Astrocyte of the hippocampus (primary cell): ENCODE data around the gene SH3BGR.
A peak's percentile ranks its signal among the peaks of the same experiment; 100 is the strongest.

Experiments used
- DNase-seq: peaks from one replicate; pipeline ENCODE4 v3.0.0; 2011; ENCODE audit warnings: low read depth, low spot score

Gene SH3BGR

GRCh38 chr21:39546522-39546921 is 94.8 kb downstream of the SH3BGR start:
- DNase-seq, result no peak

- no peak for DNase-seq
These were observed 101.1 kb downstream of the SH3BGR start for GRCh38 chr21:39552856-39553255.

DNA sequence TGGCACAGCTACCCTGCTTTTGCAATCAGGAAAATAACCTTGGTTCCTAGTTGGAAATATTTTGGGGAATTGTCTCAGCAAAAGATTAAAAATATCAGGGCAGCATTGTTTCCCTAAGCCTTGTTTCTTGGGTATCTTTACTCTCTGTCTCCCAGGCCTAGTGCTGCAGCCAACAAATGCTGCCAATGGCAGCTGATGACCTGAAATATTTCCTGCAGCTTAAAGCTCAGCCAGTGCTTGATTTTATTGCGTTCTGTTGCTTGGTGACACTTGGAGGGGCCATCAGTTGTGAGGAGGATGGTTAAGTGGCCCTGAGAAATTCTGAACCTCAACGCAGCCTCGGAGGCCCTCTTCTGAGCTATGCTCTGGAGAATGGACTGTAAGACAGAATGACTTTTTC is 101.6 kb downstream of the SH3BGR start:
- DNase-seq, result no peak

DNA sequence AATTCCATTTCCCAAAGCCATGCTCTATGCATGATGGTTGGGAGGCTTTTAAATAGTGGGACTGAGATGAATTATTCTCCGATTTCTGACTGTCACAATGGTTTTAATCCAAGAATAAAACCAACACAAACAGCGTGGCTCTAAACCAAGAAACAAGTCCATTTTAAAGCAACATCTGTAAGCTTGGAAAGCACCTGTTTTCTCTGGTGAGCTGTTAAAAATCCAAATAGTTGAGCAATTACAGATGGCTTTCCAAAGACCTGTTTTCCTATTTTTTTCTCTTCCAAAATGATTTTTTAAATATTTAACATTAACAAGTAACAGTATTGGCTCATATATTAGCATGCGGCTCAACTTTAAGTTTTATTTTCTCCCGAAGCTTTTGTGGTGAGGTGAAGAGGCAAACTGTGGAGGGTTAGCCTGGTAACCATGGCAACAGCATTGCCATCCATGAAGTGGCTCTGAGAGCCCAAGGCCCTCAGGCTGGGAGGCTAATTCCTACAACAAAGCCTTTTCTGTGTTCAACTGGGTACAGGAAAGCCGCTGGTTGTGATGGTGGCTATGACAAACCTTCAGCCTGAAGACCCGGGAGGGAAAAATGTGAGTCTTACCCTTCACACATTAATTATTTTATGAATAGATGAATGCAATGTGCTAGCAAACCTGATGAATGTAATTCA is 104.3 kb downstream of the SH3BGR start:
- peak; percentile 49 for DNase-seq

DNA sequence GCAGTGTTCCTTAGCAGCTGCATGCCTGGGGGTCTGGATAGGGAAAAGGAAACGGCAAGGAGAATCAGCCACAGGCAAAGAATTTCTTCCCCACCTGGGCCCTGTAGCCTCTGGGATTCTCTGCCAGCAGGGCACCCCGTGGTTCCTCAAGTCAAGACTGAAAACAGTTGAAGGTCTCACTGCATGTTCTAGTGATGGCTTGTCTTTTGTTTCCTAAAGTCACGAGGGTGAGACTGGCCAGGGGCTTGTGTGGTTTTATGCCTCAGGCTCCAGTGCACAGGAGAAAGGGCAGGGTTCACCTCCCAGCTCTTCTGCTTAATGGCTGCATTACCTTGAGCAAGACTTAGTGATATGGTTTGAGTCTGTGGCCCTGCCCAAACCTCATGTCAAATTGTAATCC is 107.7 kb downstream of the SH3BGR start:
- DNase-seq, result no peak

DNA sequence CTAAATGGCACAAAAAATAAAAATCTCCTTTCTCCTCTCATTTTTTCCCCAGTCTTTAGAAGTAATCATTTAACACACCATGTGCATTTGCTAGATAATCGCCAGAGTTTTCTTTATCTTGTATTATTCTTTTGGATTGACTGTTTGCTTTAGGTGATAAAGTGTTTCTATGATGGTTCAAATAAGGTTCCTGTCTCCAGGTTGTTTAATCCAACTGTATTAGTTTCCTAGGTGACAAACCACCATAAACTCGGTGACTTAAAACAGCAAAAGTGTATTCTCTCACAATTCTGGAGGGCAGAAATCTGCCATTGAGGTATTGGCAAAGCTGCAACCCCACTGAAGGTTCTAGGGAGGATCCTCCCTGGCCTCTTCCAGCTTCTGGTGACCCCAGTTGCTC is 109.4 kb downstream of the SH3BGR start:
- DNase-seq, result no peak

DNA sequence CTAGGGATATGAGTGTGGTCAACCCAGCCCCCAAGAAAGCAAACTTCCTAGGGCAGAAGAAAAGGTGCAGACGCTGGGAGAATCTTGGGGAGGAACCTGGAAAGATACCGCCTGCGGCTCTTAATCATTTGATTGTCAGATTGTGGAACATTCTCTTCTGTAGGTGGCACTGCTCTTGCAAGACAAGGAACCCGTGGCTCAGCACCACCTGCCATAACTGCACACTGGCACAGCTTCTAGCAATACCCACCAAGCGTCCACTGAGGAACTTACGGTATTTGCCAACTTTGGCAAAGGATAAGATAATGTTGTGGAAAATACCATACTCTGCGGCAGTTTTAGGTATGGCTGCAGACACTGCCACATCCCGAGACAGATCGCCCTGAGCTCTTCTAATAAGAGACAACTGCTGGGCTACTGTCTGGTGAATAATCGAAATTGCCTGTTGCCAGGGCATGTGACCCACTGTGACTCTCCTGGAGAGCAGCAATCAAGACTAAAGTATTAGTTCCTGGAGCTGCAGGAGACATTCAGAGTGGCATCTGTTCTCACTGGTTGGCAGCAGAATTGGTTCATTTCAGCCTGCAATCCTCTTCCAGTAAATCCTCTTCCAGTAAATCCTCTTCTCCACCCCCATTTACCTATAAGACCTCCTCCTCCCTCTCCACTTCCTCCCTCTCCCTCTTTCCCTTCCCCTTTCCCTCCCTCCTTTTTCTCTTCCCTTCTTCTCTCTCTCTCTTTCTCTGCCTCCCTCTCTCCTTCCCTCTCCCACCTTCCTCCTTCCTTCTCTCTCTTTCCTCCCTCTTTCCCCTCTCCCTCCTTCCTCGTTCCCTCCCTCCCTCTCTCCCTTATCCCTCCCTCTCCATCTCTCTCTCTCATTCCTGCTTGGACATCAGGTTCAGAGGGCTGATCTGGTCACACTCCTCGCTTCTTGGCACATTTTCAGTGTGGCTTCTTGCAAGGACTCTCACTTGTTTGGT is 111.3 kb downstream of the SH3BGR start:
- no peak for DNase-seq

GRCh38 chr21:39564200-39564599 is 112.4 kb downstream of the SH3BGR start:
- DNase-seq, result peak; percentile 57
